CD8-positive, alpha-beta memory T cell (primary cell): ENCODE data around the gene PCP4L1. TPM values are rescaled to one million over a fixed set of nuclear protein-coding genes. Genes with fewer than 3 reads are reported as not detected.
A peak's percentile ranks its signal among the peaks of the same experiment; 100 is the strongest.
"Not testable (repeated sequence)": the region's sequence is repeated elsewhere in the genome, so short reads cannot be mapped to it uniquely, and the experiment has no call there.

Experiments
- CTCF ChIA-PET: fragments of 350-600 bp; sonication (Branson Sonifier 250); formaldehyde crosslinking; loops from one replicate; lab custom pipeline; 2021; ENCODE audit warnings: antibody characterized with exemption; lab: Charles Lee
- POLR2A ChIA-PET: fragments of 350-600 bp; sonication (Branson Sonifier 250); formaldehyde crosslinking; loops from one replicate; lab custom pipeline; 2021; ENCODE audit warnings: antibody characterized with exemption; lab: Charles Lee
- DNase-seq, 5 donors: peaks; one replicate each; pipeline versions ENCODE4 v3.0.0 to v3.0.0-alpha.2; 2020 to 2022; ENCODE audit warnings: mixed read lengths in 1 of 5
- H3K27ac ChIP-seq: one replicate; pipeline ENCODE4 v1.7.0; 2013; ENCODE audit warnings: low read depth, mild to moderate bottlenecking, low read length, moderate library complexity
- H3K27me3 ChIP-seq: 2 replicates; pipeline ENCODE4 v1.7.0; 2013; ENCODE audit warnings: low read length, mild to moderate bottlenecking; ENCODE audit not compliant: insufficient read depth, poor library complexity, severe bottlenecking
- H3K36me3 ChIP-seq: 2 replicates; pipeline ENCODE4 v1.7.0; 2013; ENCODE audit warnings: mild to moderate bottlenecking, low read length, moderate library complexity; ENCODE audit not compliant: insufficient read depth
- H3K4me1 ChIP-seq: 2 replicates; pipeline ENCODE4 v1.7.0; 2013; ENCODE audit warnings: mild to moderate bottlenecking, low read length, moderate library complexity; ENCODE audit not compliant: insufficient read depth
- H3K4me3 ChIP-seq: 2 replicates; pipeline ENCODE4 v1.7.0; 2013; ENCODE audit warnings: mild to moderate bottlenecking, low read length
- H3K9me3 ChIP-seq: 2 replicates; pipeline ENCODE4 v1.7.0; 2013; ENCODE audit warnings: mild to moderate bottlenecking, low read length
- H3K27ac Mint-ChIP-seq, 8 donors: one replicate each; pipeline ENCODE4 v1.8.0; 2020 to 2021; ENCODE audit warnings: mixed read lengths in 8 of 8, mild to moderate bottlenecking in 6 of 8, inconsistent platforms in 3 of 8, moderate library complexity in 3 of 8
- H3K27me3 Mint-ChIP-seq, 2 donors: one replicate each; pipeline ENCODE4 v1.8.0; 2020 to 2021; ENCODE audit warnings: mixed read lengths in 2 of 2, mild to moderate bottlenecking in 1 of 2, moderate library complexity in 1 of 2
- H3K36me3 Mint-ChIP-seq, 3 donors: one replicate each; pipeline ENCODE4 v1.8.0; 2020 to 2021; ENCODE audit warnings: mixed read lengths in 3 of 3, inconsistent platforms in 1 of 3, mild to moderate bottlenecking in 1 of 3
- H3K4me1 Mint-ChIP-seq, 3 donors: one replicate each; pipeline ENCODE4 v1.8.0; 2020 to 2021; ENCODE audit warnings: mixed read lengths in 3 of 3, inconsistent platforms in 1 of 3, mild to moderate bottlenecking in 1 of 3
- H3K4me3 Mint-ChIP-seq, 7 donors: one replicate each; pipeline ENCODE4 v1.8.0; 2020 to 2021; ENCODE audit warnings: mixed read lengths in 7 of 7, mild to moderate bottlenecking in 6 of 7, moderate library complexity in 4 of 7, inconsistent platforms in 2 of 7
- H3K9me3 Mint-ChIP-seq, 5 donors: one replicate each; pipeline ENCODE4 v1.8.0; 2020 to 2022; ENCODE audit warnings: mixed read lengths in 5 of 5, mild to moderate bottlenecking in 3 of 5, moderate library complexity in 2 of 5, inconsistent platforms in 1 of 5
- polyA plus RNA-seq: library from polyadenylated mRNA; unstranded; fragments of 300-500 nt; fragmentation: Illumina TruSeq; gene quantifications from one replicate; pipeline ENCODE4 v1.2.3, GENCODE V29; 2021
- total RNA-seq, 2 experiments: library from RNA; stranded (reverse); gene quantifications; one replicate each; pipeline ENCODE4 v1.2.3, GENCODE V29; 2021

PCP4L1 gene
- total and polyA plus RNA-seq, 3 experiments from 2014 or later: not detected

DNA sequence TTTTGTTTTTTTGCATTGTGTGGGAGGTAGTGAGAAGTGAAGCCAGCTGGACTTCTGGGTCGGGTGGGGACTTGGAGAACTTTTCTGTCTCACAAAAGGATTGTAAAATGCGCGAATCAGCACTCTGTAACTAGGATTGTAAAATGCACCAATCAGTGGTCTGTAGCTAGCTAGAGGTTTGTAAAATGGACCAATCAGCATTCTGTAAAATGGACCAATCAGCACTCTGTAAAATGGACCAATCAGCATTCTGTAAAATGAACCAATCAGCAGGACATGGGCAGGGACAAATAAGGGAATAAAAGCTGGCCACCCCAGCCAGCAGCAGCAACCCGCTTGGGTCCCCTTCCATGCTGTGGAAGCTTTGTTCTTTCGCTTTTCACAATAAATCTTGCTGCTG lies 8.4 kb upstream of the PCP4L1 start:
- not testable (repeated sequence) for H3K9me3 ChIP-seq, H3K36me3 ChIP-seq, H3K4me3 ChIP-seq, H3K4me3 Mint-ChIP-seq, DNase-seq, H3K27me3 ChIP-seq, H3K27ac Mint-ChIP-seq, H3K4me1 ChIP-seq, H3K4me1 Mint-ChIP-seq, H3K36me3 Mint-ChIP-seq, H3K27ac ChIP-seq, H3K9me3 Mint-ChIP-seq
- ChIA-PET CTCF (interaction anchor here (0.9 to 1.8 kb wide), 2 partner anchors 20 to 24 kb away, joined by 3 to 6 read pairs; no protein-coding TSS in a partner anchor), POLR2A (interaction anchor here (0.6 to 0.8 kb wide), 2 partner anchors 25 to 29 kb away, joined by 4 to 10 read pairs; no protein-coding TSS in a partner anchor)
- H3K27me3 Mint-ChIP-seq: peaks cover 0 to 17% of the 10 kb centered on the region in 2 donors

DNA sequence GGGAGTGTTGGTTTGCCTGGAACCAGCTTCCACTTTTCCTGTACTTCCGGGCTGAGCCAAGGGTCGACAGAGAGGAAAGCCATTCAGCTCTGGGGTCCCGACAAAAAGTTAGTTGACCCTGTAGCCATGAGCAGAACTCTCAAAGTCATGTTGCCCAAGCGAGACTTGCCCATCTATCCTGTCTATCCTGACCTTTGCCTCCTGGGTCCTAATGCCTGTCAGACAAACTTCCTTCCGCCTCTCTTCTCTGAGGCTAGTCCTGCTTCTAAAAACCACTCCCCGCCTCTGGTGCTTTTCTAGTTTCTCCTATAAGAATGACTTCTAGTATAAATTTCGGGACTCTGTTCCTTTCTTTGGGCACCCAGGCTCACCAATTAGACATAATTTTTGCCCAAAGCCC lies 7.7 kb upstream of the PCP4L1 start:
- Mint-ChIP-seq H3K27me3 (peaks cover 0 to 21% of the 10 kb centered on the region in 2 donors), H3K4me3 (no peak overlapping the region), H3K27ac (no peak overlapping the region), H3K4me1 (no peaks in the 10 kb centered on the region), H3K36me3 (peaks cover 0 to 11% (median 0%) of the 10 kb centered on the region in 3 donors), H3K9me3 (peaks cover 0 to 5% (median 2%) of the 10 kb centered on the region in 5 donors)
- H3K27ac ChIP-seq: no peak overlapping the region
- ChIA-PET POLR2A (no interaction called here), CTCF (interaction anchor here (0.9 to 1.8 kb wide), 2 partner anchors 20 to 24 kb away, joined by 3 to 6 read pairs; no protein-coding TSS in a partner anchor)
- no peak overlapping the region for H3K4me3 ChIP-seq
- H3K27me3 ChIP-seq: no peaks in the 10 kb centered on the region
- DNase-seq: no peak
- H3K4me1 ChIP-seq: no peaks in the 10 kb centered on the region
- H3K9me3 ChIP-seq: no peaks in the 10 kb centered on the region
- no peaks in the 10 kb centered on the region for H3K36me3 ChIP-seq

- Mint-ChIP-seq H3K27me3 (peaks cover under 1 to 27% of the 10 kb centered on the region in 2 donors), H3K4me3 (no peak overlapping the region), H3K27ac (no peak overlapping the region), H3K9me3 (peaks cover 4 to 11% (median 6%) of the 10 kb centered on the region in 5 donors), H3K4me1 (no peaks in the 10 kb centered on the region), H3K36me3 (peaks cover 0 to 19% (median 3%) of the 10 kb centered on the region in 3 donors)
- no peaks in the 10 kb centered on the region for H3K4me1 ChIP-seq
- CTCF ChIA-PET: no interaction called here
- DNase-seq: no peak
- H3K36me3 ChIP-seq: no peaks in the 10 kb centered on the region
- no peak overlapping the region for H3K4me3 ChIP-seq
- H3K27me3 ChIP-seq: no peaks in the 10 kb centered on the region
- POLR2A ChIA-PET: no interaction called here
- no peak overlapping the region for H3K27ac ChIP-seq
- H3K9me3 ChIP-seq: no peaks in the 10 kb centered on the region
These were observed 7.0 kb upstream of the PCP4L1 start for GRCh38 chr1:161251579-161251978.

GRCh38 chr1:161255302-161255701 lies 3.2 kb upstream of the PCP4L1 start:
- peaks cover 8 to 33% (median 23%) of the 10 kb centered on the region in 5 donors for H3K9me3 Mint-ChIP-seq
- DNase-seq, H3K36me3 ChIP-seq, H3K27ac ChIP-seq, H3K4me1 ChIP-seq, H3K9me3 ChIP-seq, H3K4me3 ChIP-seq, POLR2A ChIA-PET, H3K27ac Mint-ChIP-seq, H3K4me3 Mint-ChIP-seq: not testable (repeated sequence)
- H3K4me1 Mint-ChIP-seq: peaks cover 10 to 19% (median 15%) of the 10 kb centered on the region in 3 donors
- H3K36me3 Mint-ChIP-seq: peaks cover 6 to 25% (median 8%) of the 10 kb centered on the region in 3 donors
- CTCF ChIA-PET: interaction anchor here (0.6 kb wide), 1 partner anchor 36 kb away, joined by 4 read pairs; no protein-coding TSS in a partner anchor
- peaks cover 13% of the 10 kb centered on the region for H3K27me3 ChIP-seq
- peaks cover 33 to 60% of the 10 kb centered on the region in 2 donors for H3K27me3 Mint-ChIP-seq

GRCh38 chr1:161255955-161256520 lies 2.5 kb upstream of the PCP4L1 start:
- CTCF ChIA-PET: not testable (repeated sequence)

DNA sequence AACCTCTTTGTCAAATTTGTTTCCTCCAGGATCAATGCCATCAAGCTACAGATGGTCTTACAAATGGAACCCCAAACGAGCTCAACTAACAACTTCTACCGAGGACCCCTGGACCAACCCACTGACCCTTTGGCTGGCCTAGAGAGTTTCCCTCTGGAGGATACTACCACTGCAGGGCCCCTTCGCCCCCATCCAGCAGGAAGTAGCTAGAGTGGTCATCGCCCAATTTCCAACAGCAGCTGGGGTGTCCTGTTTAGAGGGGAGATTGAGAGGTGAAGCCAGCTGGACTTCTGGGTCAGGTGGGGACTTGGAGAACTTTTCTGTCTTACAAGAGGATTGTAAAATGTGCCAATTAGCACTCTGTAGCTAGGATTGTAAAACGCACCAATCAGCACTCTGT lies 1.4 kb upstream of the PCP4L1 start:
- POLR2A ChIA-PET, H3K36me3 ChIP-seq, H3K4me3 ChIP-seq, H3K9me3 ChIP-seq, H3K27ac ChIP-seq, H3K4me1 ChIP-seq, CTCF ChIA-PET, H3K27ac Mint-ChIP-seq, DNase-seq, H3K4me3 Mint-ChIP-seq: not testable (repeated sequence)
- H3K27me3 ChIP-seq: peaks cover 25% of the 10 kb centered on the region
- Mint-ChIP-seq H3K4me1 (peaks cover 10 to 19% (median 15%) of the 10 kb centered on the region in 3 donors), H3K9me3 (peaks cover 8 to 33% (median 23%) of the 10 kb centered on the region in 5 donors), H3K27me3 (peaks cover 49 to 69% of the 10 kb centered on the region in 2 donors), H3K36me3 (peaks cover 6 to 25% (median 8%) of the 10 kb centered on the region in 3 donors)

More at GRCh38 chr1:161255955-161256520, 2.5 kb upstream of the PCP4L1 start:
- Mint-ChIP-seq H3K4me1 (peaks cover 10 to 19% (median 15%) of the 10 kb centered on the region in 3 donors), H3K9me3 (peaks cover 8 to 33% (median 23%) of the 10 kb centered on the region in 5 donors), H3K27me3 (peaks cover 39 to 65% of the 10 kb centered on the region in 2 donors), H3K36me3 (peaks cover 6 to 25% (median 8%) of the 10 kb centered on the region in 3 donors)
- H3K27ac ChIP-seq, POLR2A ChIA-PET, DNase-seq, H3K9me3 ChIP-seq, H3K4me3 Mint-ChIP-seq, H3K27ac Mint-ChIP-seq, H3K4me3 ChIP-seq, H3K4me1 ChIP-seq, H3K36me3 ChIP-seq: not testable (repeated sequence)
- peaks cover 20% of the 10 kb centered on the region for H3K27me3 ChIP-seq

DNA sequence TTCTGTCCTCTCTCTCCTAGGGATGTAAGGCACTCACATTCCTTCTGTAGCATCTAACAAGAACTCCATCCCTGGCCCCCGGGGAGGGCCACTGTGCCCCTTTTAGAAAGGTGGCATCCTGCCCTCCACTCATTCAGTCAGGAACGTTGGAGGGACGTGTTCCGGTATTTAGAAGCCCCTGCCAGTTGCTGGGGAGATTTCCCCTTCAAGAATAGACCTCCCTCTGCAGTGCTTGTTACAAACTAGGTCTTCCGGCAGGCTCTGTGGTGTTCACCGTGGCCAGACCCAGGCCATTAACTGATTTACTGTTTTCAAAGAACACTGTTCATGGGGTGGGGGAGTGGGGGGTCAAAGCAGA lies 779 bp downstream of the PCP4L1 start:
- POLR2A ChIA-PET: no interaction called here
- peaks cover 25% of the 10 kb centered on the region for H3K27me3 ChIP-seq
- no peak overlapping the region for H3K27ac Mint-ChIP-seq

DNA sequence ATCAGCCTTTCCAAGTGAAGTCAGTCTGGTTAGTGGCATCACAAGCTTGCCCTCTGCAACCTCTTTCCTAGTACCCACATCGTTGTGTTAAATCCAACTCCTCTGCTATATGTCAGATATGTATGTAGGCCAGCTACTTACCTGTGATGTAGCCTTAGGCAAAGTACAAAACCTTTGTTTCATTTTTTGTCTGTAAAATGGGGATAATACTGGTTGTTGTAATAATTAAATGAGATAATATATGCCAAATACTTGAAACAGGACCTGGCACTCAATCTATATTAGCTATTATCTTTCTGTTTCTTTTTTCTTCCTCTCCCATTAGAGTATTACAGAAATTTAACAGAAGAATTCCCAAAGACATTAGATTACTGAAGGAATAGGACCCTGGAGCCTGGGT lies 1.2 kb downstream of the PCP4L1 start:
- peaks cover 10 to 19% (median 15%) of the 10 kb centered on the region in 3 donors for H3K4me1 Mint-ChIP-seq
- DNase-seq: no peak
- H3K36me3 Mint-ChIP-seq: peaks cover 6 to 25% (median 8%) of the 10 kb centered on the region in 3 donors
- ChIA-PET POLR2A (no interaction called here), CTCF (interaction anchor here (0.6 to 1.3 kb wide), 2 partner anchors 19 to 316 kb away, joined by 3 read pairs; no protein-coding TSS in a partner anchor)
- no peaks in the 10 kb centered on the region for H3K4me1 ChIP-seq
- no peaks in the 10 kb centered on the region for H3K9me3 ChIP-seq
- no peak overlapping the region for H3K27ac Mint-ChIP-seq
- peaks cover 52 to 81% of the 10 kb centered on the region in 2 donors for H3K27me3 Mint-ChIP-seq
- peaks cover 25% of the 10 kb centered on the region for H3K27me3 ChIP-seq
- no peak overlapping the region for H3K4me3 ChIP-seq
- H3K36me3 ChIP-seq: no peaks in the 10 kb centered on the region
- peak overlapping the region; percentile 4 to 90 (median 57) for H3K4me3 Mint-ChIP-seq
- H3K9me3 Mint-ChIP-seq: peaks cover 8 to 33% (median 23%) of the 10 kb centered on the region in 5 donors
- no peak overlapping the region for H3K27ac ChIP-seq

More for the DNA sequence above, 779 bp downstream of the PCP4L1 start:
- H3K36me3 Mint-ChIP-seq: peaks cover 6 to 25% (median 8%) of the 10 kb centered on the region in 3 donors
- H3K4me1 Mint-ChIP-seq: peaks cover 10 to 19% (median 15%) of the 10 kb centered on the region in 3 donors
- H3K4me3 Mint-ChIP-seq: peak overlapping the region; percentile 41 to 90 (median 57)
- H3K9me3 ChIP-seq: no peaks in the 10 kb centered on the region
- CTCF ChIA-PET: interaction anchor here (1.3 kb wide), 1 partner anchor 19 kb away, joined by 3 read pairs; no protein-coding TSS in a partner anchor
- no peaks in the 10 kb centered on the region for H3K4me1 ChIP-seq
- H3K27ac ChIP-seq: no peak overlapping the region
- no peaks in the 10 kb centered on the region for H3K36me3 ChIP-seq
- H3K27me3 Mint-ChIP-seq: peaks cover 49 to 77% of the 10 kb centered on the region in 2 donors
- no peak for DNase-seq
- H3K4me3 ChIP-seq: no peak overlapping the region
- H3K9me3 Mint-ChIP-seq: peaks cover 8 to 33% (median 23%) of the 10 kb centered on the region in 5 donors
